ENCODE measurements around the gene DHRS3. TPM values are rescaled to one million over a fixed set of nuclear protein-coding genes. Genes with fewer than 3 reads are reported as not detected.

Gene DHRS3
- total and polyA plus RNA-seq, 8 donors = 47.7 to 98.6 (median 62.0) TPM

DNA sequence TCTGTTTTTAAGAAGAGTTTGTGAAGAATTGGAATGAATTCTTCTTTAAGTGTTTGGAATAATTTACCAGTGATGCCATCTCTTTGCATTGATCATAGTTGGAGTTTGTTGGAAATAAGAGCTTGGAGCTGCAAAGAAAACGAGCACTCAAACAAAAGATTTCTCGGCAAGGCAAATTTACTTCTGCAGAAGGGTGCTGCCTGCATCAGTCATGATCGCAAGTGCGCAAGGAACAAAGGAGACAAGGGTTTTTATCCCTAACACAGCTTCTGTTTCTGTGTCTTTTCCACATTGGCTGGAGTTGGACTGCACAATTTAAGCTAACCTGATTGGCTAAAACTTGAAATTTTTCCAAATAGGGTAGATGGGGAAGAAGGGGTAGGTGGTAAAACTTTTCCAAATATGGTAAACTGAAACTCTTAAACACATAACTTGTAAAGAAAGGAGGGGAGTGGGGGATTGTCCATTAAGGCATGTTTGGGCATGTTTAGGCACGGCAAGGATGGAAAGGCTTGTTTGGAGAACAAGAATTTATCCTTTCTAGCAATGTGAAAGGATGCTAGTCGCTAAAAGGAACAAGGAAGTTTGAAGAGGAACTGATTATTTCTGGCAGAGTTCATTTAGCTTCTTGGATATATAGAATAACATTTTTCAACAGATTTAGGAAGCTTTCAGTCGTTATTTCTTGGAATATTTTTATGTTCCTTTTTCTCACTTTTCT lies 22.4 kb upstream of the DHRS3 start:
- H3K4me3 ChIP-seq = no peak overlapping the region
- H3K27me3 ChIP-seq = no peaks in the 10 kb centered on the region
- no peak for ATAC-seq
- no peaks in the 10 kb centered on the region for H3K4me1 ChIP-seq
- no peak overlapping the region for H3K27ac ChIP-seq
- H3K36me3 ChIP-seq = no peaks in the 10 kb centered on the region
- intact Hi-C loops (cut with DNase I) = no loop called here
- no peak for DNase-seq
- H3K9me3 ChIP-seq = no peaks in the 10 kb centered on the region
- 85 to 90% methylated on average over 7 of the region's 7 CpGs for WGBS, 2 donors
- TF ChIP-seq, protein P1, sequence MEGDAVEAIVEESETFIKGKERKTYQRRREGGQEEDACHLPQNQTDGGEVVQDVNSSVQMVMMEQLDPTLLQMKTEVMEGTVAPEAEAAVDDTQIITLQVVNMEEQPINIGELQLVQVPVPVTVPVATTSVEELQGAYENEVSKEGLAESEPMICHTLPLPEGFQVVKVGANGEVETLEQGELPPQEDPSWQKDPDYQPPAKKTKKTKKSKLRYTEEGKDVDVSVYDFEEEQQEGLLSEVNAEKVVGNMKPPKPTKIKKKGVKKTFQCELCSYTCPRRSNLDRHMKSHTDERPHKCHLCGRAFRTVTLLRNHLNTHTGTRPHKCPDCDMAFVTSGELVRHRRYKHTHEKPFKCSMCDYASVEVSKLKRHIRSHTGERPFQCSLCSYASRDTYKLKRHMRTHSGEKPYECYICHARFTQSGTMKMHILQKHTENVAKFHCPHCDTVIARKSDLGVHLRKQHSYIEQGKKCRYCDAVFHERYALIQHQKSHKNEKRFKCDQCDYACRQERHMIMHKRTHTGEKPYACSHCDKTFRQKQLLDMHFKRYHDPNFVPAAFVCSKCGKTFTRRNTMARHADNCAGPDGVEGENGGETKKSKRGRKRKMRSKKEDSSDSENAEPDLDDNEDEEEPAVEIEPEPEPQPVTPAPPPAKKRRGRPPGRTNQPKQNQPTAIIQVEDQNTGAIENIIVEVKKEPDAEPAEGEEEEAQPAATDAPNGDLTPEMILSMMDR (IDR thresholded peaks at IDR 0.05) = no peak
- no peak for FAIRE-seq

DNA sequence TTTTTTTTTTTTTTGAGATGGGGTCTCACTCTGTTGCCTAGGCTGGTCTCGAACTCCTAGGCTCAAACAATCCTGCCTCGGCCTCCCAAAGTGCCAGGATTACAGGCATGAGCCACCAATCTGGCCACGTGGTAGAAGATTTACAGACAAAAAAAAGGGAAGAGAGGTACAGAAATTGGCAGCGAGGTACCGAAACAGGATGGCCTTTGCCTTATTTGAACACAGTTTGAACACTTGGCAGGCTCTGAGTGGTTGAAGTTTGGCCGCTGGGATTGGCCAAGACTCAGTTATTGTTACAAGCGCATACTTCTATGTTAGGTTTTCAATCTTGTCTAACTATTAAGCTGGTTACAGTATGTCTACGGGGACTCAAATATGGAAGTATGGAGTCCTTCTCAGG lies 19.7 kb upstream of the DHRS3 start:
- H3K4me3 ChIP-seq = no peak overlapping the region
- FAIRE-seq (no peak), ATAC-seq (no peak), DNase-seq (no peak)
- H3K36me3 ChIP-seq = no peaks in the 10 kb centered on the region
- no peak overlapping the region for H3K27ac ChIP-seq
- H3K27me3 ChIP-seq = no peaks in the 10 kb centered on the region
- H3K9me3 ChIP-seq = no peaks in the 10 kb centered on the region
- 74 to 81% methylated on average over 8 of the region's 8 CpGs for WGBS, 2 donors
- H3K4me1 ChIP-seq = no peaks in the 10 kb centered on the region
- TF ChIP-seq, protein P1 (IDR thresholded peaks at IDR 0.05) = no peak
- intact Hi-C loops (cut with DNase I) = no loop called here

DNA sequence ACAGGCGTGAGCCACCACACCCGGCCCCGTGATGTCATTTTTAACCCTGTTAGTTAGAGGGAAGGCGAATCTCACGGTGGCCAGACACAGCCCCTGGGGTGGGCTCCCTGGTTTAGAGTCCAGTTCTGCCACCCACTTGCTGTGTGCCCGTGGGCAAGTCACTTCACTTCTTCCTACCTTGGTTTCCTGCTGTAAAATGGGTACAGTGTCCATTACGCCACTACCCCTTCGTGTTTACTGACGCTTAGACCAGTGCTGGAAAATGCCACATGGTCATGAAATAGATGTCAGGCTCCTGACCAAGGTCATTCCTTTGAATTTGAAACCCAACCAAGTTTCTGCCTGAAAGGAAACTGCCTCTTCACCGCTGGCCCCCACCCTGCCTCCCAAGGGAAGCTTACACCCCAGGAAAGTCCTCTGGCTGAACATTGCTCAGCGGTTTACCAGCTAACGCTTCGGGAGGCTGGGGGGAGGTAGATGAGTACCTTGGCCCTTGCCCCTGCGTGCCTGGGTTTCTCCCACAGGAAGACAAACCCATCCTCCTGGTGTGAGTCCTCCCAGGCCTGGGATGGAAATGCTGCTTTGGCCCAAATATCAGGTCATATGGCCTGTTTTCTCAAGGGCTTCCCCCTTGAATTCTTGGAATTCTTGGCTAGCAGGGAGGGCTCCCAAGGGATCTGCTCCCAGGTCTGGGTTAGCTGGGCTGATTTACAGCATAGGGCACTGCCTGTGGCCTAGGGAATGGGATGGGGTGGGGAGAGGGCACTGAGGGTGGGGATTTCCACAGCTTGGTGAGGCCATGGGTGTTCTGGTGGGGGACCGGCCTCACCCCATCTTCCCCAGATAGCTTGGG lies 18.3 kb upstream of the DHRS3 start:
- intact Hi-C loops (cut with DNase I) = no loop called here
- TF ChIP-seq, protein P1 (IDR thresholded peaks at IDR 0.05) = no peak

DNA sequence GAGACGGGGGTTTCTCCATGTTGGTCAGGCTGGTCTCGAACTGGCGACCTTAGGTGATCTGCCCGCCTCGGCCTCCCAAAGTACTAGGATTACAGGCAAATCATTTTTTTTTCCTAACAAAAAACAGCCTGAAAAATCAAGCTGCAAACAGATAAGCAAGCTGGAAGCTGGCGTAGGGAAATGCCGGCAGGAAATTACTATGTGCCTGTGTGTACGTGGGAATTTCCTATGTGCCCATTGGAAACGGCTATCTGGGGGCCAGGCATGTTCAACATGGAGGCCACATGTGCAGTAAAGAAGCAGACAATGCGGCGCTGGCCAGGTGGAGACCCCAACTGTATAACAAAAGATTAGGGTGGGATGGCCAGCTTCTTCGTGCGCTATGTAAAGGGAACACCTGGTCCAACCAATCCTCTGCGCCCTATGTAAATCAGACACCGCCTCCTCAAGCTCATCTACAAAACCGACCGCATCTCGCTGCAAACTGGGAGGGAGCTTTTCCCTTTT lies 16.7 kb upstream of the DHRS3 start:
- no peak overlapping the region for H3K27ac ChIP-seq
- WGBS, 2 donors = 86 to 90% methylated on average over 18 of the region's 18 CpGs
- TF ChIP-seq, protein P1 (IDR thresholded peaks at IDR 0.05) = no peak
- H3K9me3 ChIP-seq = no peaks in the 10 kb centered on the region
- no peak overlapping the region for H3K4me3 ChIP-seq
- no peaks in the 10 kb centered on the region for H3K36me3 ChIP-seq
- no peak for DNase-seq
- no peaks in the 10 kb centered on the region for H3K4me1 ChIP-seq
- H3K27me3 ChIP-seq = no peaks in the 10 kb centered on the region
- ATAC-seq = no peak
- no peak for FAIRE-seq
- intact Hi-C loops (cut with DNase I) = no loop called here

More for the DNA sequence above, 18.3 kb upstream of the DHRS3 start:
- Histone ChIP-seq H3K4me3 (no peak overlapping the region), H3K27me3 (no peaks in the 10 kb centered on the region), H3K9me3 (no peaks in the 10 kb centered on the region), H3K27ac (no peak overlapping the region), H3K36me3 (no peaks in the 10 kb centered on the region), H3K4me1 (no peaks in the 10 kb centered on the region)
- no peak for FAIRE-seq
- ATAC-seq = peak; percentile 37 to 56 (median 44)
- DNase-seq = peak in 1 of 6 donors; percentile 20
- WGBS, 2 donors = 71 to 77% methylated on average over 15 of the region's 15 CpGs
